HCT116 (cell line): ENCODE data around the gene RETNLB. TPM values are rescaled to one million over a fixed set of nuclear protein-coding genes. Genes with fewer than 3 reads are reported as not detected.

ENCODE experiments used
- ATAC-seq: fragments of 200-7000 bp; cut with Tn5 transposase; 2 replicates; pipeline ENCODE4 v1.9.1; 2020; ENCODE audit warnings: mild to moderate bottlenecking, moderate library complexity
- BruUV-seq: library from RNA; stranded (reverse); fragments of 400-500 nt; replicated peaks from 2 replicates; lab custom pipeline; 2021; lab: Mats Ljungman, UMichigan
- CTCF ChIA-PET: fragments of 300-600 bp; sonication (Branson Sonifier 250); formaldehyde crosslinking; loops from one replicate; lab custom pipeline; 2021; ENCODE audit warnings: antibody characterized with exemption; lab: Charles Lee
- POLR2A ChIA-PET: fragments of 300-600, 350-600 bp; sonication (Branson Sonifier 250); formaldehyde crosslinking; loops from one replicate; lab custom pipeline; 2021; ENCODE audit warnings: antibody characterized with exemption; lab: Charles Lee
- RAD21 ChIA-PET, 2 experiments: fragments of 300-600 bp; sonication (Branson Sonifier 250); formaldehyde crosslinking; loops; one replicate each; lab custom pipeline; 2023; ENCODE audit warnings: low total read pairs in 2 of 2; ENCODE audit not compliant: uncharacterized antibody in 2 of 2, unreplicated experiment in 2 of 2, low non-redundant PET in 1 of 2; lab: Charles Lee
- DNase-seq: peaks from one replicate; pipeline ENCODE4 v3.0.0-alpha.2; 2010; ENCODE audit warnings: low read depth, low spot score
- H2AFZ ChIP-seq: fragments of 200-600 bp; shearing (Covaris generic), sonication (generic); 2 replicates; pipeline ENCODE4 v1.6.1; 2017; ENCODE audit warnings: low read depth, mixed run types, mixed read lengths, antibody characterized with exemption, low read length; ENCODE audit not compliant: poor library complexity, severe bottlenecking
- H3K27ac ChIP-seq: 2 replicates; pipeline ENCODE4 v1.5.1; 2012; ENCODE audit warnings: low read depth, low read length
- H3K27me3 ChIP-seq: fragments of 200-600 bp; sonication (generic); 2 replicates; pipeline ENCODE4 v1.6.1; 2016; ENCODE audit warnings: mixed run types, low read length, mixed read lengths; ENCODE audit not compliant: insufficient read depth
- H3K36me3 ChIP-seq, 2 experiments: fragments of 200-500 bp in 1 of 2; fragments of 200-600 bp in 1 of 2; sonication (Bioruptor generic) in 1 of 2; sonication (generic) in 1 of 2; 2 replicates each; pipeline versions ENCODE4 v1.5.1 to v1.6.1; 2014 to 2016; ENCODE audit warnings: low read length in 2 of 2, inconsistent platforms in 1 of 2, mixed read lengths in 1 of 2, mixed run types in 1 of 2; ENCODE audit not compliant: insufficient read depth in 2 of 2, control insufficient read depth in 1 of 2
- H3K4me1 ChIP-seq, 2 experiments: fragments of 200-600 bp in 1 of 2; sonication (generic) in 1 of 2; 2 replicates each; pipeline versions ENCODE4 v1.5.1 to v1.6.1; 2012 to 2017; ENCODE audit warnings: low read length in 2 of 2, inconsistent platforms in 1 of 2, mild to moderate bottlenecking in 1 of 2, mixed read lengths in 1 of 2, mixed run types in 1 of 2, moderate library complexity in 1 of 2; ENCODE audit not compliant: insufficient read depth in 2 of 2, control insufficient read depth in 1 of 2
- H3K4me2 ChIP-seq: fragments of 200-600 bp; sonication (generic); 2 replicates; pipeline ENCODE4 v1.6.1; 2017; ENCODE audit warnings: mixed run types, low read length, mixed read lengths
- H3K4me3 ChIP-seq, 2 experiments: fragments of 200-600 bp in 1 of 2; sonication (generic) in 1 of 2; replicated peaks in 1 of 2; 2 replicates each; pipeline ENCODE4 v1.5.1; 2011 to 2016; ENCODE audit warnings: low read length in 2 of 2, control low read depth in 1 of 2, low read depth in 1 of 2, mild to moderate bottlenecking in 1 of 2, mixed read lengths in 1 of 2, mixed run types in 1 of 2
- H3K79me2 ChIP-seq: fragments of 200-600 bp; sonication (generic); 2 replicates; pipeline ENCODE4 v1.6.1; 2017; ENCODE audit warnings: mild to moderate bottlenecking, mixed run types, low read length, moderate library complexity, mixed read lengths; ENCODE audit not compliant: insufficient read depth
- H3K9ac ChIP-seq: fragments of 200-600 bp; sonication (generic); 2 replicates; pipeline ENCODE4 v1.6.1; 2016; ENCODE audit warnings: low read length, mixed read lengths
- H3K9me2 ChIP-seq: fragments of 200-600 bp; sonication (generic), shearing (Covaris generic); 2 replicates; pipeline ENCODE4 v1.6.1; 2017; ENCODE audit warnings: mixed run types, mild to moderate bottlenecking, moderate library complexity; ENCODE audit not compliant: insufficient read depth
- H3K9me3 ChIP-seq, 2 experiments: fragments of 200-500 bp in 1 of 2; fragments of 200-600 bp in 1 of 2; sonication (Bioruptor generic) in 1 of 2; sonication (generic) in 1 of 2; 2 replicates each; pipeline ENCODE4 v1.6.1; 2014 to 2017; ENCODE audit warnings: low read length in 2 of 2, mixed read lengths in 2 of 2, inconsistent platforms in 1 of 2, low read depth in 1 of 2, mild to moderate bottlenecking in 1 of 2, mixed run types in 1 of 2, moderate library complexity in 1 of 2; ENCODE audit not compliant: control insufficient read depth in 1 of 2, insufficient read depth in 1 of 2
- H4K20me1 ChIP-seq: fragments of 200-600 bp; sonication (generic), shearing (Covaris generic); 2 replicates; pipeline ENCODE4 v1.6.1; 2017; ENCODE audit warnings: mixed run types, mild to moderate bottlenecking, moderate library complexity; ENCODE audit not compliant: insufficient read depth
- CBX3 ChIP-seq: IDR thresholded peaks from 2 replicates; pipeline ENCODE4 v1.6.1; 2012; ENCODE audit warnings: low read depth
- EGR1 ChIP-seq: IDR thresholded peaks from 2 replicates; pipeline ENCODE4 v1.6.1; 2012; ENCODE audit warnings: low read depth
- EZH2 ChIP-seq: fragments of 200-600 bp; sonication (generic); IDR thresholded peaks from 2 replicates; pipeline ENCODE4 v1.6.1; 2017; ENCODE audit warnings: antibody characterized with exemption, mixed run types
- POLR2AphosphoS5 ChIP-seq: IDR thresholded peaks from 2 replicates; pipeline ENCODE4 v1.6.1; 2011; ENCODE audit warnings: mild to moderate bottlenecking, low read depth, low read length, moderate library complexity
- TCF7L2 ChIP-seq: IDR thresholded peaks from 2 replicates; pipeline ENCODE4 v1.7.0; 2011; ENCODE audit warnings: borderline replicate concordance, inconsistent platforms; ENCODE audit not compliant: insufficient read depth, insufficient read length; ENCODE audit errors: extremely low read depth
- intact Hi-C: fragments of 100-400 bp; cut with micrococcal nuclease; formaldehyde crosslinking; loops from 2 replicates; pipeline ENCODE4 v1.10.0; 2022
- total RNA-seq: library from RNA; stranded (reverse); gene quantifications from one replicate; pipeline ENCODE4 v1.2.1, GENCODE V29; 2021; ENCODE audit not compliant: unreplicated experiment
- TF ChIP-seq, protein P1 (sequence below), 3 experiments: fragments of 200-600 bp in 1 of 3; sonication (generic) in 1 of 3; IDR thresholded peaks in 2 of 3; conservative IDR thresholded peaks in 1 of 3; 2 replicates each; pipeline ENCODE4 v1.5.1; 2012 to 2017; ENCODE audit warnings: low read depth in 2 of 3, low read length in 2 of 3, antibody characterized with exemption in 1 of 3, borderline replicate concordance in 1 of 3, control low read depth in 1 of 3, mild to moderate bottlenecking in 1 of 3, mixed read lengths in 1 of 3, mixed run types in 1 of 3, moderate library complexity in 1 of 3; ENCODE audit not compliant: insufficient read depth in 1 of 3

Gene RETNLB
- total RNA-seq, 1 experiment from 2014 or later = not detected

DNA sequence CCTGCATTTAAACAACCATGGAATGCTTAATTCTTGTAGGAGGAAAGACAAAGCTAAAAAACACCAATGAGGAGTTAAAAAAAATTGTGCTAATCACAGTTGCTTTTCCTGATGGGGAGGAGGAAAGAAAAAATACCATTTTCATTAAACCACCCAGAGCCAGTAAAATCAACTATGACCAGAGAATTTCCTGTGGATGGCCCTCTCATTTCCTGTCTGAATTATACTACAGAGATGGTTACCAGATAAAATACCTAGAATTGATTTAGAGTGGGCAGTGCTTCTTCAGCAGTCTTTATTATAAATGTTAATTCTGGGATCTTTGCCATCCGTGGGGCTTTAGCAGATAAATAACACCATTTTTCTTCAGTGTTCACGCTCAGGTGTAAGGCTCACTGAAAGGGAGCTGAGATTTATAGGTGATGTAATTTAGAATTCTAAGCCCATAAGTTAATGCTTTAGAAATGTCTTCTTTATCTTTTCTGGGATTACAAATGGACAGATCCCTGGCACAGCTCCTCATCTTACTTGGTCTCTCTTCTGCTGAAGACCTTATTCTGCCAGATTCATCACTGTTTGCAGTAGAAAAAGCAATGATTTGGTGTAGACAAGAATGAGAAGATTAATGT, 37.9 kb downstream of the RETNLB start (continued):
- TF ChIP-seq, protein P1, sequence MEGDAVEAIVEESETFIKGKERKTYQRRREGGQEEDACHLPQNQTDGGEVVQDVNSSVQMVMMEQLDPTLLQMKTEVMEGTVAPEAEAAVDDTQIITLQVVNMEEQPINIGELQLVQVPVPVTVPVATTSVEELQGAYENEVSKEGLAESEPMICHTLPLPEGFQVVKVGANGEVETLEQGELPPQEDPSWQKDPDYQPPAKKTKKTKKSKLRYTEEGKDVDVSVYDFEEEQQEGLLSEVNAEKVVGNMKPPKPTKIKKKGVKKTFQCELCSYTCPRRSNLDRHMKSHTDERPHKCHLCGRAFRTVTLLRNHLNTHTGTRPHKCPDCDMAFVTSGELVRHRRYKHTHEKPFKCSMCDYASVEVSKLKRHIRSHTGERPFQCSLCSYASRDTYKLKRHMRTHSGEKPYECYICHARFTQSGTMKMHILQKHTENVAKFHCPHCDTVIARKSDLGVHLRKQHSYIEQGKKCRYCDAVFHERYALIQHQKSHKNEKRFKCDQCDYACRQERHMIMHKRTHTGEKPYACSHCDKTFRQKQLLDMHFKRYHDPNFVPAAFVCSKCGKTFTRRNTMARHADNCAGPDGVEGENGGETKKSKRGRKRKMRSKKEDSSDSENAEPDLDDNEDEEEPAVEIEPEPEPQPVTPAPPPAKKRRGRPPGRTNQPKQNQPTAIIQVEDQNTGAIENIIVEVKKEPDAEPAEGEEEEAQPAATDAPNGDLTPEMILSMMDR (IDR thresholded peaks at IDR 0.05 in 2 of 3, conservative IDR thresholded peaks at IDR 0.05 in 1 of 3; ENCODE audit: borderline replicate concordance in 1 of 3, insufficient read depth in 1 of 3, low read depth in 2 of 3, low read length in 2 of 3) = no peak
- TF ChIP-seq TCF7L2 (no peak), POLR2AphosphoS5 (no peak)

DNA sequence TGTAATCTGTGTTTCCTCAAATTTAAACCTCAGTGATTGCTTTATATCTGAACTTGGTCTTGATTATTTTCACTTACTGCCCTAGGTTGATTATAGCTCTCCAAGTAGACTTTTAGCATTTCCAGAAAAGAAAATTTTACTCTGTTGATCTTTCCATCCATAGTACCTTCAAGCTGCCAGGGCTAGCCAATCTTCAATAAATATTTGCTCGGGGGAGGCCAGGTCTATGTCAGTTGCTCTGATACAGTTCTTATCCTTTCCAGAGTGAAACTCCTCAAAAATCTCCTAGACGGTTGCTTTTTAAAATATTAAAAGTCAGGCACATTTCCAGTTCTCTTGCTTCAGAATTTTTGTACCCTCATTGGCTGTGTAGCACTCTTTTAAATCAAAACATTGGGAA, 38.8 kb downstream of the RETNLB start:
- ChIA-PET POLR2A (no interaction called here), CTCF (no interaction called here), RAD21 (no interaction called here)
- H3K4me3 ChIP-seq = no peak overlapping the region
- no peaks in the 10 kb centered on the region for H3K27me3 ChIP-seq
- H3K9me2 ChIP-seq = no peaks in the 10 kb centered on the region
- no peaks in the 10 kb centered on the region for H3K4me1 ChIP-seq
- intact Hi-C loops = no loop called here
- H3K27ac ChIP-seq = no peak overlapping the region
- BruUV-seq = no TSS peak
- DNase-seq (no peak), ATAC-seq (no peak)
- no peak overlapping the region for H3K9ac ChIP-seq
- H3K79me2 ChIP-seq = no peaks in the 10 kb centered on the region
- H2AFZ ChIP-seq = no peak overlapping the region
- H4K20me1 ChIP-seq = no peaks in the 10 kb centered on the region
- H3K9me3 ChIP-seq = no peaks in the 10 kb centered on the region
- no peak overlapping the region for H3K4me2 ChIP-seq
- H3K36me3 ChIP-seq = no peaks in the 10 kb centered on the region
- TF ChIP-seq CBX3 = no peak
- TF ChIP-seq EZH2 = no peak
- TF ChIP-seq TCF7L2 = no peak
- TF ChIP-seq EGR1 = no peak
